Cortex of kidney (tissue), 1 donor: ENCODE data around the gene ZNRF1.
"Not testable (repeated sequence)": the region's sequence is repeated elsewhere in the genome, so short reads cannot be mapped to it uniquely, and the experiment has no call there.

Experiments used
- DNase-seq: peaks from one replicate; lab custom pipeline; 2025; lab: John Stamatoyannopoulos, UW

Gene ZNRF1

GRCh38 chr16:75114179-75114945, 115.5 kb downstream of the ZNRF1 start:
- DNase-seq, result no peak

GRCh38 chr16:75114946-75115825, 116.4 kb downstream of the ZNRF1 start:
- no peak for DNase-seq

DNA sequence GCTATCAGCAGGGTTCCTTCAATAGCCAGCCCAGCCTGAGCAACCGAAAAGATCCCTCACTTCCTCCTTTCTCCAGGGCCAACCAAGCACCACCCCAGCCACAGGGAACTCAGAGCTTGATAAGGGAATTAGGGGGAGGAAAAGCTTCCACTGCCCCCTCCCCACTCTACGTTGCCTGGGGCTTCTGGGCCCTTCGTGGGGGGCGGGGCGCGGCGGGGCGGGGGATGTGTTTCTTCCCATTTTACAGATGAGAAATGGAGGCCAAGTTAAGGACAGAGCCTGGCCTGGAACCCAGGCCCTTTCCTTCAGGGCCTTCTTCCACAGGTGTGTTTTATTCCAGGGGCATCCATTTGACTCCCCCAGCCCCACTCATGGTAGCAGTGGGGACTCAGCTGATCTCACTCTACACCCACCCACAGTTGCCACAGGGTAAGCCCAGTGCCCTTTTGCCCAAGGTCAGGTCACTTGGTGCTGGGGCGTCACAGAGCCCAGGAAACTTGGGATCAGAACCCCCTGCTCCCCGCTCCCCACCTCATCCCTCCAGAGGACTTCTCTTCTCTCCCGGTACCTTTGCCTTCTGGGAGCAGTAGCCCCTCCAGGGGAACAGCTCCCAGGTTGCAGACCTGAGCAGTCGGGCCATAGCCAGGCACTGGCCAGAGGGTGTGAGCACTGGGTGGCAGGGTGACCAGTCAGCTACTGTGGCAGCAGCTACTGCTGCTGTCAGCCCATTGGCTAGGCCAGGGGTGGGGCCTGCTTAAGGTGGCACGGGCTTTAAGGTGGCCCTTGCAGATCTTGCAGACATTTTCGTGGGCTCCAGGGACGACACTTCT, 117.5 kb downstream of the ZNRF1 start, which contains the start of gene LDHD:
TSS of gene LDHD (minus strand) at position 700 of the 830 bp plus-strand sequence. CDS start at position 640, 60 bp downstream.
- no peak for DNase-seq

DNA sequence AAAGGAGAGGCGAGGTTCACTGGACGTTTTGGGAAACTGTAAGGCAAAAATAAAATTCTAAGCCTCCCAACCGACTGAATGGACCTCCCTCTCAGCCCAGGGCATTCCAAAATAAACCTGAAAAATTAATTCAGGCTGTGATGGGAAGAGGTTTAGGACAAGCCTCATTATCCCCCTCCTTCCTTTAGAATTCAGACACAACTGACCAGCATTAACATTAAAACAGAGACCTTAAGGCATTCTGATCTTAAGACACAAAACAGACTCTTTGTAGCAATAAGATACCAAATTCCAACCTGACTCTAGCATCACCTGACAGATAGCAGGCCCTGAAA, 118.1 kb downstream of the ZNRF1 start:
- no peak for DNase-seq

GRCh38 chr16:75118943-75119539, 120.2 kb downstream of the ZNRF1 start:
- no peak for DNase-seq

DNA sequence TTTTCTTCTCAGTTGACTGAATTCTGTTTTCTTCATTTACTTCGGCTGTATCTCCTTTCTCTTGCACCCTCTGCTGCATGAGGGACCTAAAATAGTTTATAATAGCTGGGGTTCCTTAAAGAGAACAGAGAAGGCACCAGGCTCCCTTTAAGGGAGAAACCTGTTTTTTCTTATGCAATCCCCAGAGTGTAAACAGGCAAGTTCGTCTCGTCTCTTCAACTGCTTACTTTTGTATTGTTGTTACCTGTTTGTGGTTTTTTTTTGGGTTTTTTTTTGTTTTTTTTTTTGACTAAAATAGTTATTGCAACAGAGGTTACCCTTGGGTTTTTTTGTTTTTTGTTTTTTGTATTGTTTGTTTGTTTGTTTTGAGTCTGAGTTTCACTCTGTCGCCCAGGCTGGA, 121.4 kb downstream of the ZNRF1 start:
- no peak for DNase-seq

GRCh38 chr16:75121949-75122568, 123.2 kb downstream of the ZNRF1 start:
- DNase-seq, result no peak

GRCh38 chr16:75122609-75123008, 123.8 kb downstream of the ZNRF1 start:
- no peak for DNase-seq

- DNase-seq, result no peak
These were observed 129.0 kb downstream of the ZNRF1 start for GRCh38 chr16:75127713-75128415.

GRCh38 chr16:75129421-75130149, 130.8 kb downstream of the ZNRF1 start:
- DNase-seq, result not testable (repeated sequence)

- DNase-seq, result no peak
These were observed 131.4 kb downstream of the ZNRF1 start for GRCh38 chr16:75130150-75130771.

GRCh38 chr16:75131081-75131480, 132.3 kb downstream of the ZNRF1 start:
- no peak for DNase-seq

DNA sequence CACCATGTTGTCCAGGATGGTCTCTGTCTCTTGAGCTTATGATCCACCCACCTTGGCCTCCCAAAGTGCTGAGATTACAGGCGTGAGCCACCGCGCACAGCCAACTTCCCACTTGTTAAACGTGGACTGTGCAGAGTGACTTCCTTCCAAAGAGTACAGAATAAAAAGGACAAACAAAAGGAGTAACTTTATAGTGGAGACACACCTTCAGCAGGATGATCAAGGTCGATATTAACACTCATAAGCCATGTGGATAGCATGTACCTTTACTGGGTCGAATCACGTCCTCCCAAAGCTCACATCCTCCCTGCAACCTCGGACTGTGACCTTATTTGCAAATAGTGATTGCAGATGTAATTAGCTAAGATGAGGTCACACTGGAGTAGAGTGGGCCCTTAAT, 139.4 kb downstream of the ZNRF1 start:
- no peak for DNase-seq

DNA sequence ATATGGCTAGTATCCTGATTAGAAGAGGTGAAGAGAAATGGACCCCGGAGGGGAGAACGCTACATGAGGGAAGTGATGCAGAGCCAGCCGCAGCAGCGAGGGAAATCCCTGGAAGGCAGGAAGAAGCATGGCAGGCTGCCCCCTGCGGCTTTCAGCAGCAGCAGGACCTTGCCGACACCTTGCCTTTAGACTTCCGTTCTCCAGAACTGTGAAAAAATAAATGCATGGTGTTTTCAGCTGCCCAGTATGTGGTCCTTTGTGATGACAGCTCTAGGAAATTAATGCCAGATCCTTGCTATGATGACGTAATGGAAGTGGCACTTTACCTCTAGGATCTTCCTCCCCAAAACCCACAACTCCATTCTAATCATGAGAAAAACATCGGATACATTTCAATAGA, 139.8 kb downstream of the ZNRF1 start:
- no peak for DNase-seq

DNA sequence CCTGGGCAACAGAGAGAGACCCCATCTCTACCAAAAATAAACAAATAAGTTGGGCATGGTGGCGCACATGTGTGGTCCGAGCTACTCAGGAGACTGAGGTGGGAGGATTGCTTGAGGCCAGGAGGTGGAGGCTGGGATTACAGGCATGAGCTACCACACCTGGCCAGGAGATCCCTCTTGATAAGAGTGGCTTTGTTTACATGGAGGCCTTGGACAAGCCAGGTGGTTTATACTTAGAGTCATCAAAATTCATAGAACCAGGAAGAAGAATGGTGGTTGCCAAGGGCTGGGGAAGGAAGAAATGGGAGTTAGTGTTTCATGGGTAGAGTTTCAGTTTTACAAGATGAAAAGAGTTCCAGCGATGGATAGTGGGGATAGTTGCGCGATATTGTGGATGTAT, 140.7 kb downstream of the ZNRF1 start:
- no peak for DNase-seq

DNA sequence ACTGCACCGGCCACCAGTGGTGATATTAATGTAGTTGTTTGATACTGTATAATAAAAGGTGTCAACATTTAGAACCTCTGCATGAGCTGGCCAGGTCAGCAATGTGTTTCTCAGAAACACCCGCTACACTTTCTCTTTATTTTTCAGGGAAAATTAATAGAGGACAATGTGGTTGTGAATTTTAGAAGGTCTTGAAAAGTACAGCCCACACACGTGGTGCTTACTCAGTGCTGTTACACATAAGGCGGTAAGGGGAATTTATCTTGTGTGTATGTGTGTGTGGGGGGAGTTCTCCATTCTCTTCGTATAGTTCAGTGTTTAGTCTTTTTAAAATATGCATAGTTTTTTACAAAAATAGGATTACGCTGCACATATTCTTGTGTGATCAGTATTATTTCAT, 145.1 kb downstream of the ZNRF1 start:
- no peak for DNase-seq

DNA sequence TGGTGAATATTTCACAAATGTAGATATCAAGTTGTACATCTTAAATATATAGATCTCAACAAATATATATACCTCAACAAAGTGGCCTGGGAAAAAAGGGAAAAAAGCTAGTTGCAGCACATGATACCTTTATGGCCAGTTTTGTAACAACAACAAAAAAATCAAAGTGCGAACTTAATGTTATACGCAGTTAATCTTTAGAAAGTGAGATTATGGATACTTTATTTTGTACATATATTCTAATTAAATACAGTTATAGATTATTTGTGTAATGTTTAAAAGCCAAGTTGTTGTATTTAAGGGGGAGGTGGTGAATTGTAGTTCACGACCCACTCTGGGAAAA, 149.1 kb downstream of the ZNRF1 start:
- no peak for DNase-seq

DNA sequence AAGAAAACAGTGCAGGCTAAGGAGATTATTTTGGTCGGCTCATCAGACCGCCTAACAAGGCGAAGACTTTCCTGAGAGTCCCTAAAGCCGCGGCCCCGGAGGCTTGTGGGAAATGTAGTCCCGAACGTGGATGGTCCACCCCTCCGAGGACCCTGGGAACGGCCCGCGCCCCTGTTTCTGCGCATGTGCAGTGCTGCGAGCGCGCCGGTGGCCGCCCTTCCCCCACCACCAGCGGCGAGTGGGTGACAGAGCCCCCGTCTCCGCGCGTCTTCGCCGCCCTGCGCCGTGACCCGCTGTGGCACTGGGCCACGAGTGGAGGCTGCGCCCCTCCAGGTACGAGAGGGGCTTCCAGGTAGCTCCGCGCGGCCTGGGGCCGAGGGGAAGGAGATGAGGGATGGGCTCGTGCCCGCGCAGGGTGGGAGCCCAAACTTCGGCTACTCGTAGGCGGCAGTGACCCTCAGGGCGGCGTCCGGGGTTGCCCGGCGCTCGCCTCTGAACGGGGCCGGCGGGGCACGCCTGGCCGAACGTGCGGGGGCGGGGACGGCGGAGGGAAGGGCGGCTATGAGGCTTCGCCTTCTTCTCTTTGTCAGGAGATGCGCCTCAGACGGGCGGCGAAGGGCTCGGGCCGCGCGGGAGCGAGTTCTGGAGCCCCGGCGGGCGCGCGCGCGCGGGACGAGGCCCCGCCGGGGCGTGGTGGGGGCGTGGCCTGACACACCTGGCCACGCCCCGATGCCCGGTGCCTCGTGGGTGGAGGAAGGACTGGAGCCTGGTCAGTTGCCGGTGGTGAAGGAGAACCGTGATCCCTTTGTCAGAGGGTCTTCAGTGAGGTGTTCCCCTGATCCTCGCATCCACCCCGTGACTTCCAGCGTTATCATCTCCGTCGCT, 149.7 kb downstream of the ZNRF1 start, which contains the start of gene ZFP1:
TSS of gene ZFP1 (plus strand) at position 214 of the 885 bp plus-strand sequence. CDS start 4,428 bp downstream, outside the sequence.
- no peak for DNase-seq

DNA sequence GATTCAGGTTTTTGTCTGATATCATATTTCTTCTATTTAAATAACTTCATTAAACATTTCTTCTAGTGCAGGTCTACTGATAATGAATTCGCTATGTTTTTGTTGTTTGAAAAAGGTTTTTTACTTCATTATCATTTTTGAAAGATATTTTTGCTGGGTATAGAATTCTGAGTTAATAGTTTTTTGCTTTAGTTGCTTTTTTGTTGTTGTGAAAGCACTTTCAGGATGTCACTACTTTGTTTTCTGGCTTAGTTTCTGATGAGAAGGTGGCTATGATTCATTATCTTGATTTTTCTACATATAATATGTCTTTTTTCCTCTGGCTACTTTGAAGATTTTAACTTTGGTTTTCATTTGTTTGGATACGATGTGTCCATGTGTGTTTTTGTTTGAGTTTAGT, 153.0 kb downstream of the ZNRF1 start:
- no peak for DNase-seq
